Stimulated activated CD8-positive, alpha-beta memory T cell treated with anti-CD3 and anti-CD28 coated beads, Interleukin-2, amount 100 ng/mL, for 48 hours (primary cell): ENCODE measurements around the gene TFDP1.

Source experiments
- DNase-seq, 2 donors: peaks; one replicate each; pipeline ENCODE4 v3.0.0-alpha.2; 2020; ENCODE audit warnings: low read depth in 2 of 2

TFDP1 gene

DNA sequence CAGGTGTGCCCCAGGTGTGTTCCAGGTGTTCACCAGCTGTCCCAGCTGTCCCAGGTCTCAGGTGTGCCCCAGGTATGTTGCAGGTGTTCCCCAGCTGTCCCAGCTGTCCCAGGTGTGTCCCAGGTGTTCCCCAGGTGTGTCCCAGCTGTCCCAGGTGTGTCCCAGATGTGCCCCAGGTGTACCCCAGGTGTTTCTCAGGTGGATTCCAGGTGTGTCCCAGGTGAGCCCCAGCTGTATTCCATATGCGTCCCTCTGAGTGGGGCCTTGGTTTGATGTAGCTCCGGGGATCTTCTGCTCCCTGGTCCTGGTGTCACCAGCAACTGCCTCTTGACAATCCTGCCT is 81.7 kb downstream of the TFDP1 start:
- no peak for DNase-seq

DNA sequence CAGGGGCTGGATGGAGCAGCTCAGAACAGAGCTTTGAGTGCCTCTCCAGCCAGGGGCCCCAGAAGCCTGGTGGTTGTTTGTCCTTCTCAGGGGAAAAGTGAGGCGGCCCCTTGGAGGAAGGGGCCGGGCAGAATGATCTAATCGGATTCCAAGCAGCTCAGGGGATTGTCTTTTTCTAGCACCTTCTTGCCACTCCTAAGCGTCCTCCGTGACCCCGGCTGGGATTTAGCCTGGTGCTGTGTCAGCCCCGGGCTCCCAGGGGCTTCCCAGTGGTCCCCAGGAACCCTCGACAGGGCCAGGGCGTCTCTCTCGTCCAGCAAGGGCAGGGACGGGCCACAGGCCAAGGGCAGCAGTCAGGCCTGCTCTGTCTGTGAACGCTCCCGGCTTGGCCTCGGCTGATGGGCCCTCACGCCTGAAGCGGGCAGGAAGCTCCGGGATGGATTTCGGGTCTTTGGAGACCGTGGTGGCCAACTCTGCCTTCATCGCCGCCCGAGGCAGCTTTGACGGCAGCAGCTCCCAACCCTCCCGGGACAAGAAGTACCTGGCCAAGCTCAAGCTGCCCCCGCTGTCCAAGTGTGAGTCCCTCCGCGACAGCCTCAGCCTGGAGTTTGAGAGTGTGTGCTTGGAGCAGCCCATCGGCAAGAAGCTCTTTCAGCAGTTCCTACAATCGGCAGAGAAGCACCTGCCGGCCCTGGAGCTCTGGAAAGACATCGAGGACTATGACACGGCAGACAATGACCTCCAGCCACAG is 82.6 kb downstream of the TFDP1 start, which contains the start of gene GRK1:
GRK1 (plus strand) TSS at position 269 of the 751 bp plus-strand sequence; CDS start at position 437, 168 bp downstream.
- DNase-seq: no peak

DNA sequence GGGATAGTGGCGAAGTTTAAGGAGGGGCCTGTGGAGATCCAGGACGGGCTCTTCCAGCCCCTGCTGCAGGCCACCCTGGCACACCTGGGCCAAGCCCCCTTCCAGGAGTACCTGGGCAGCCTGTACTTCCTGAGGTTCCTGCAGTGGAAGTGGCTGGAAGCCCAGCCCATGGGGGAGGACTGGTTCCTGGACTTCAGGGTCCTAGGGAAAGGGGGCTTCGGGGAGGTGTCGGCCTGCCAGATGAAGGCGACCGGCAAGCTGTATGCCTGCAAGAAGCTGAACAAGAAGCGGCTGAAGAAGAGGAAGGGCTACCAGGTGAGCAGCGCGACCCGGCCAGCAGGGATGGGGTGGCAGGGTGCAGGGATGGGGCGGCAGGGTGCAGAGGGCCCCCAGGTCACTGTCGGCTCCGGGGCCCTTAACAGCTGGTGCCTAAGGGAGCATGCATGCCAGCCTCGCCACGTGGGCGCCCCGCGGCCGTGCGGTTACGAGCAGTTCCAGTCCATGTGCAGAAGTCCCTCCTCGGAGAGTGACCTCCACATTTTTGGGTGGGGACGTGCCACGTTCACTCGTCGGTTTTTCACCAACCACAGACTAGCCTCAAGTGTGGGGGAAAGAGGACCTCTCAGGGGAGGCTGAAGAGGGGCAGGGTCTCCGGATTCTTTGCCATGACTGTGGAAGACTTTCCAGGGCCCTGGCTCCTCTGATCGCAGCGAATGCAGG is 83.4 kb downstream of the TFDP1 start:
- DNase-seq: no peak

DNA sequence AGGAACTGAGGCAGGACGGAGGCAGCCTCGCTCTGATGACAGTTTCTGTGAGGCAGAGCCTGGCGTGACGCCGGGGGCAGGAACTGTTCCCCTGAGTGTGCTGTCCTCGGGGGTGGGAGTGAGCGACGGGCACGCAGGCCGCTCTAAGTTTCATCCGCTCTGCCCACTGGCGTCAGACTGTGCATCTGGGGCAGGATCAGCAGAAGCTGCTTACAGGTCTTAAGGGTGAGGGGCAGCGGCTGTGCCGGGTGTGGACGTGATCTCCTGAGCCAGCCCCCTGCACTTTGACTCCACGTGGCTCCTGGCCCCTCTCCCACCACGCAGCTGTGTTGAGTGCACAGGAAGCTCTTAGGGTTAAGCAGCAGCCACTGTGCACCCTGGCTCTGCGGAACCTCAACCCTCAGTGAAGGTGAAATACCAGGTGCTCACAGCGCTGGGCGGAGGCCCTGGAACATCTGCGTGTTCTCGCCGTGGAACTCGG is 84.0 kb downstream of the TFDP1 start:
- no peak for DNase-seq

DNA sequence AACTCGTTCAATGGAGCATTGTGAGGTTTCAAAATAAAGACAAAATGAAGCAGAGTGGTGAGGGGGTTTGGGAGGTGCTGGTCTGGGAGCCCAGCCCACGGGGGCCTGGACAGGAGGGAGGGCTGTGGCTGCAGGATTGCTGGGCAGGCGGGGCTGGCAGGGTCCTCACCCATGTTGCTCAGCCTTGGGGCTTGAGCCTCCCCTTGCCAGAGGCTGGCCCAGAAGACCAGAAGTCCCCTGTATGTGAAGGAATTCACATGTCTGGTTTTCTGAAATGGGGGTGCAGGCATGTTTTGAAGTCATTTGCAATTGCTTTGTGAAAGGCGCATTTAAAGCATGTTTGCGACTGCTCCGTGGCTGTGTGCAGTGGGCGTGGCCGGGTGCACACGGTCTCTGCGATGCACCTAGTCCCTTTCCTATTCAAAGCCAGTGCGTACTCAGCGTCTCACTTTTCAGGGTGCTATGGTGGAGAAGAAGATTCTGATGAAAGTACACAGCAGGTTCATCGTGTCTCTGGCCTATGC is 84.7 kb downstream of the TFDP1 start:
- DNase-seq: no peak

DNA sequence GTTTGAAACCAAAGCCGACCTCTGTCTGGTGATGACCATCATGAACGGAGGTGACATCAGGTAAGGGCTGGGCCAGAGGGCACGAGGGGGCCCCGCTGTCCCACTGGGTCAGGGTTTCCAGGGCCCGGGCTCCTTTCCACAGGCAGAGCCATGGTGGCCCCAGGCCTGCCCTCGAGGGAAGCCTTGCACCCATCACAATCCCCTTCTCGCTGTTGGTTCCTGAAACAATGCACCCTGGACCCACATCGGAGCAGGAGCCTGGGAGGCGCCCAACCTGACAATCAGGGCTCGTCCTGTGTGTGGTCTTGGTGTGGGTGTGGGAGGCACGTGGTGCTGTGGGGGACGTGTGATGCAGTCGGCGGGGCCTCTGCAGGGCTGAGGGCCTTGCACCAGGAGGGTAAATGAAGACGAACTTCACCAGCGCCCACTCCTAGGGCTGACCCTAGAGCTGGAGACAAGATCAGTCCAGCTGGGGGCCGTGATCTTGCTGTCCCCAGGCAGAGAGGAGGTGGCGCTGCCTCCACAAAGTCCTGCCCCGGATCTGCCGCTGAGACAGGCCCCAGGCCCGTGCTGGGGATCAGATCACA is 85.3 kb downstream of the TFDP1 start:
- DNase-seq: no peak

DNA sequence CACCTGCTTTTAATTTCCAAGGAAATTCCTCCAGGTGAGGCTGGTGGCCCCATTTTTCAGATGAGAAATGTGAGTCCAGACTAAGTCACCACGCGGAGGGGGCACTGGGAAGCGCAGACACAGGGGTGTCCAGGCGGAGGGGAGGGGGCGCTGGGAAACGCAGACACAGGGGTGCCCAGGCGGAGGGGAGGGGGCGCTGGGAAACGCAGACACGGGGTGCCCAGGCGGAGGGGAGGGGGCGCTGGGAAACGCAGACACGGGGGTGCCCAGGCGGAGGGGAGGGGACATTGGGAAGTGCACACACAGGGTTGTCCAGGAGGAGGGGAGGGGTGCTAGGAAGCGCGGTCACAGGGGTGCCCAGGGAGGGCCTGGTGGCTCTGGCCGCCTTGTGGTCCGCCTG is 86.0 kb downstream of the TFDP1 start:
- no peak for DNase-seq

DNA sequence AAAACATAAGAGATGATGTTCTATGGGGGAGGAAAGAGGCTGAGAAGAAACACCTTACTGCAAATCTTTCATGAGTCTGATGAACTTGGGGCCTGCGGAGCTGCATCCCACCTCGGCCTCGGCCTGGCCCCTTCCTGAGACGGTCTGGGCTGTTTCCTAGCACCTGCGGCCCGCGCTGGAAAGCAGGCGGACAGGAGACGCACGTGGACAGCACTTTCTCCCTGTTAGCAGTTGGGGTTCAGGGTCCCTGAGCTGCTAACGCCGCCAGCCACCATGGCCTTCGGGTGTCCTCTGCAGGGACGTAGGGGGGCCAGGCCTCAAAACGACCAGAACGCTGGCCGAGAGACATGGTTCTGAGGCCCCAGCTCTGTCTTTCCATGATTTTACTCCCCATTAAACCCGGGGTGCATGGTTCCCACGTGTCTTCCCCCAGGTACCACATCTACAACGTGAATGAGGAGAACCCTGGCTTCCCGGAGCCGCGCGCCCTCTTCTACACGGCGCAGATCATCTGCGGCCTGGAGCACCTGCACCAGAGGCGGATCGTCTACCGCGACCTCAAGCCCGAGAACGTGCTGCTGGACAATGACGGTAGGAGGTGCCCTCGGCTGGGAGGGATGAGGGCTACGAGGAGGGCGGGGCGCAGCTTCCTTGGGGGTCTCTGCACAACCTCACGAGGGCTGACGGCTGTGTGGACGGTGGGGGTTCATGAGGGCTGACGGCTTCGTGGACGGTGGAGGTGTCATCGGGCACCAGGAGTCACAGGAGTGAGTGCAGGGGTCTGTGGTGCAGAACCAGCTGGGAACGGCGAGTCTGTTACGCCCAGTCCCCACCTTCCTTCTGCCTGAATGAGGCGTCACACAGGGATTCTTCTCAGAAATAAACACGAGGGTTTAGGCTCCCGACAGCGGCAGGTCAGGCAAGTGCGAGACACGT is 86.8 kb downstream of the TFDP1 start:
- no peak for DNase-seq

DNA sequence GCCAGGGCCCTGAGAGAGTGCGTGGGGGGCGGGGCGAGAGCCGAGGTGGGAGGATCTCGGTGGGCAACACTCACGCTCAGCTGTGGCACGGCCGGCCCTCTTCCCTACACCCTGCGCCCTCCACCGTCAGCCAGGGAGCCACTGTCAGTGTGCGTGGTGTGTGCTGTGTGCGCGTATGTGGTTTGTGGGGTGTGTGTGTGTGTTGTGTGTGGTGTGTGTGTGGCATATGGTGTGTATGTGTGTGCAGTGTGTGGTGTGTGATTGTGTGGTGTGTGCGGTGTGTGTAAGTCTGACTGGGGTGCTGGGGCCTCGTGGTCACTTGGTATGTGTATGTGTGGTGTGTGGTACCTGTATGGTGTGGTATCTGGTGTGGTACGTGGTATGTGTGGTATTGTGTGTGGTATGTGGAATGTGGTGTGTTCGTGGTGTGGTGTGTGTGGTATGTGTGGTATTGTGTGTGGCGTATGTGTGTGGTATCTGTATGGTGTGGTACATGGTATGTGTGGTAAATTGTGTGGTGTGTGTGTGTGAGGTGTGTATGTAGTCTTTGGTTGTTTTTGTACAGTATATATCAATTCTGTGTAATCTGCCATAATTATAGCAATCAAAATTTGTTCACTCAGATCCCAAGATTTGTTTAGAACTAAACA is 87.6 kb downstream of the TFDP1 start:
- no peak for DNase-seq
